ENCODE data around the gene PRR33. TPM values are rescaled to one million over a fixed set of nuclear protein-coding genes. Genes with fewer than 3 reads are reported as not detected.

PRR33 gene
- total and polyA plus RNA-seq, 4 donors: not detected

- TF ChIP-seq FOXA2 (IDR thresholded peaks at IDR 0.05): no peak
- TF ChIP-seq GABPA (IDR thresholded peaks at IDR 0.05 in 1 of 2, conservative IDR thresholded peaks at IDR 0.05 in 1 of 2): no peak
- no peak for TF ChIP-seq TAF1 (conservative IDR thresholded peaks at IDR 0.05)
- TF ChIP-seq HNF4G (IDR thresholded peaks at IDR 0.05): no peak
- TF ChIP-seq JUND (IDR thresholded peaks at IDR 0.05): no peak
Measured at GRCh38 chr11:1869427-1870325, 22.0 kb downstream of the PRR33 start (continued).

- H3K9me3 ChIP-seq (ENCODE audit: control insufficient read depth in 4 of 4, low read length in 3 of 4): no peaks in the 10 kb centered on the region
- H3K36me3 ChIP-seq (ENCODE audit: control insufficient read depth in 4 of 4, insufficient read depth in 3 of 4, low read depth in 1 of 4, low read length in 3 of 4): no peaks in the 10 kb centered on the region
- DNase-seq (ENCODE audit: low spot score): no peak
- WGBS: 69% methylated on average over 25 of the region's 25 CpGs
- H3K9ac ChIP-seq (ENCODE audit: low read depth in 1 of 2, low read length in 2 of 2): no peak overlapping the region
- peaks cover 0 to 8% (median 3%) of the 10 kb centered on the region in 4 donors for H3K4me1 ChIP-seq (ENCODE audit: control insufficient read depth in 4 of 4, insufficient read depth in 4 of 4, low read length in 3 of 4)
- H3K27me3 ChIP-seq (ENCODE audit: control insufficient read depth in 4 of 4, insufficient read depth in 4 of 4, low read length in 3 of 4): peaks cover 0 to 3% (median 0%) of the 10 kb centered on the region in 4 donors
- TF ChIP-seq JUND (IDR thresholded peaks at IDR 0.05) (no peak), HNF4G (IDR thresholded peaks at IDR 0.05) (no peak), CTCF (IDR thresholded peaks at IDR 0.05; ENCODE audit: low read depth, low read length, missing input control) (no peak), SP1 (IDR thresholded peaks at IDR 0.05) (no peak), EGR1 (IDR thresholded peaks at IDR 0.05; ENCODE audit: low read depth in 2 of 2) (no peak), ATF3 (IDR thresholded peaks at IDR 0.05) (no peak), FOXA1 (IDR thresholded peaks at IDR 0.05) (no peak), HNF4A (conservative IDR thresholded peaks at IDR 0.05) (no peak), YY1 (IDR thresholded peaks at IDR 0.05) (no peak), FOXA2 (IDR thresholded peaks at IDR 0.05) (no peak), TAF1 (conservative IDR thresholded peaks at IDR 0.05) (no peak), RXRA (IDR thresholded peaks at IDR 0.05) (no peak), NR2F2 (IDR thresholded peaks at IDR 0.05) (no peak), REST (IDR thresholded peaks at IDR 0.05) (no peak), MAX (IDR thresholded peaks at IDR 0.05) (no peak), ZBTB33 (IDR thresholded peaks at IDR 0.05) (no peak), RAD21 (IDR thresholded peaks at IDR 0.05) (no peak), GABPA (IDR thresholded peaks at IDR 0.05 in 1 of 2, conservative IDR thresholded peaks at IDR 0.05 in 1 of 2) (no peak)
- H3K4me3 ChIP-seq (ENCODE audit: low read depth in 1 of 3, low read length in 3 of 3): no peak overlapping the region
- H3K27ac ChIP-seq (ENCODE audit: low read depth in 1 of 2, low read length in 2 of 2): no peak overlapping the region
Measured at GRCh38 chr11:1868636-1869291, 22.9 kb downstream of the PRR33 start.
